GM12891 (cell line): ENCODE data around the gene IL22RA2.

Experiments
- DNase-seq: peaks from one replicate; pipeline ENCODE4 v3.0.0; 2011; ENCODE audit warnings: low spot score; ENCODE audit not compliant: insufficient read length
- FAIRE-seq: peaks from 2 replicates; lab custom pipeline; 2011; peaks lifted over from hg19 to GRCh38; lab: Jason Lieb, UNC
- PAX5 ChIP-seq: IDR thresholded peaks from 2 replicates; pipeline ENCODE4 v1.6.1; 2011; ENCODE audit warnings: low read length, moderate library complexity, mild to moderate bottlenecking; ENCODE audit not compliant: insufficient read depth, severe bottlenecking
- POLR2A ChIP-seq: IDR thresholded peaks from 2 replicates; pipeline ENCODE4 v1.6.1; 2011; ENCODE audit warnings: low read depth, low read length, control low read depth
- POLR2AphosphoS5 ChIP-seq: IDR thresholded peaks from 2 replicates; pipeline ENCODE4 v1.6.1; 2011; ENCODE audit warnings: low read depth, low read length, control low read depth
- POU2F2 ChIP-seq: IDR thresholded peaks from 2 replicates; pipeline ENCODE4 v1.6.1; 2011; ENCODE audit warnings: low read depth, mild to moderate bottlenecking, control low read depth, low read length, moderate library complexity
- SPI1 ChIP-seq: IDR thresholded peaks from 2 replicates; pipeline ENCODE4 v1.6.1; 2011; ENCODE audit warnings: low read depth, low read length, control low read depth
- TAF1 ChIP-seq: IDR thresholded peaks from 2 replicates; pipeline ENCODE4 v1.6.1; 2011; ENCODE audit warnings: low read depth, low read length, control low read depth

IL22RA2 gene

DNA sequence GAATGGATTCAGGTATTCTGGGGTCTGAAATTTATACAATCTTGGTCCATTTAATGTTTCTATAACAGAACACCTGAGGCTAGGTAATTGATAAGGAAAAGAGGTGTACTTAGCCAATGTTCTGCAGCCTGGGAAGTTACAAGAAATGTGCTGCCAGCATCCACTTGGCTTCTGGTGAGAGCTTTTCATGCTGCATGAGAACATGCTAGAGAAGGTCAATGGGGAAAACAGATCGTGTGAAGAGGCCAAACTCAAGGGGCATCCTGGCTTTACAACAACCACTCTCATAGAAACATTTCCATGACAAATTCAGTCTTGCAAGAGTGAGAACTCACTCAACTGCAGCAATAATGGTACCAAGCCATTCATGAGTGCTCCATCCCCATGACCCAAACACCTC, 16.8 kb downstream of the IL22RA2 start:
- TF ChIP-seq PAX5: no peak
- no peak for TF ChIP-seq POLR2AphosphoS5
- TF ChIP-seq POU2F2: no peak
- no peak for TF ChIP-seq POLR2A
- DNase-seq (no peak), FAIRE-seq (peak; percentile 85)

DNA sequence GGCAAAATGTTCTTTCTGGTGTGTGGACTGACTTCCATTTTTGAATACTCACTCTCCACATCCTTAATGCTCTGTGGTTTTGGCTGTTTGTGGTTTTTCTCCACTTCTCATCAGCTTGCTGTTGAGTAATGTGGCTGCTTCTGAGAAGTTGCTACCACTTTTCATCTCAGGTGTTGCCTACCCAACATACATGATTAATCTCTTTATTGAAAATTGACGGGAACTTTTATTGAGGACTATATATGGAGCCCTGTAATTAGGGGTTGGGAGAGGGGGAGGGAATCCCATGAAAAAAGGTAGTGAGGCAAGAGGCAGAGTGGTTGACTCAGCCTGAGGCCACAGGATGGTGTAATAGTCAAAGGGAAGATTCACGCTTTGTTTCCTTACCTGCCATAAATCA, 17.6 kb downstream of the IL22RA2 start:
- DNase-seq: no peak
- TF ChIP-seq SPI1 (peak; percentile 36; the same call in 1 of the 2 replicates), POLR2AphosphoS5 (no peak)
- peak; percentile 86 for FAIRE-seq

DNA sequence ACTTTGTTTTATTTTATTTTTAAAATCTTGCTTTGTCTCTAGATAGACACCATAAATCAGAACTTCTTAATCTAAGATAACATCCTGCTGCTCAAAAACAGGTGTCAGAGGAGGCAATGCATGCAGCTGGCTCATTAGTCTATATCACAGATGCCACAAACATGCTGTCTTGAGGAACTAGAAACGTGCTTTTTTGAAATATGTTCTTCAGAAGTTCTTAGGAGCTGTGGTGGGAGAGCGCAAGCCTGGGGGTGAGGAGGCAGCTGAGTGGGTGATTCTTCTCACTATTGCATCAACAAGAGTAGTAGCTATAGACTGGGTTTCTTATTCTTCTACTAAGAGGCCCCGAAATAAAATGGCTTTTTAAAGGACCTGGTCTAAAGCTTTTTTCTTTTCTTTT, 23.4 kb downstream of the IL22RA2 start:
- FAIRE-seq (peak; percentile 63), DNase-seq (no peak)
- no peak for TF ChIP-seq POLR2AphosphoS5
- no peak for TF ChIP-seq PAX5
- TF ChIP-seq TAF1: no peak
- no peak for TF ChIP-seq POLR2A
- TF ChIP-seq POU2F2: no peak
- TF ChIP-seq SPI1: no peak

DNA sequence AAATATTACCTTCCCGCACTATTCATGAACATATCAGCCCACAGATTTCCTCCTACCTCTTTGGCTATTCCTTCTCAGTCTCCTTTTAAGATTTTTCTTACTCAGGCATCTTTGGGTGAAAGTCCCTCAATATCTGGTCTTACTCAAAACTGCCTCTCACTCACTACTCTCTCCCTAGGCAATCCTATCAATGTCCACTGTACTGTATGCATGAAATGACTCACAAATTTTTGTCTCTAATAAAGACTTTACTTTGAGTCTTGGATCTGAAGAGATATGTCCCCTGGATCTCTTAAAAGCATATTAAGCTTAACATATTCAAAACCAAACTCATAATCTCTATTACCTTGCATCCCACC, 24.4 kb downstream of the IL22RA2 start:
- peak; percentile 68 for FAIRE-seq
- no peak for DNase-seq
- TF ChIP-seq TAF1 (no peak), SPI1 (no peak), PAX5 (no peak), POLR2A (no peak), POLR2AphosphoS5 (no peak), POU2F2 (no peak)

DNA sequence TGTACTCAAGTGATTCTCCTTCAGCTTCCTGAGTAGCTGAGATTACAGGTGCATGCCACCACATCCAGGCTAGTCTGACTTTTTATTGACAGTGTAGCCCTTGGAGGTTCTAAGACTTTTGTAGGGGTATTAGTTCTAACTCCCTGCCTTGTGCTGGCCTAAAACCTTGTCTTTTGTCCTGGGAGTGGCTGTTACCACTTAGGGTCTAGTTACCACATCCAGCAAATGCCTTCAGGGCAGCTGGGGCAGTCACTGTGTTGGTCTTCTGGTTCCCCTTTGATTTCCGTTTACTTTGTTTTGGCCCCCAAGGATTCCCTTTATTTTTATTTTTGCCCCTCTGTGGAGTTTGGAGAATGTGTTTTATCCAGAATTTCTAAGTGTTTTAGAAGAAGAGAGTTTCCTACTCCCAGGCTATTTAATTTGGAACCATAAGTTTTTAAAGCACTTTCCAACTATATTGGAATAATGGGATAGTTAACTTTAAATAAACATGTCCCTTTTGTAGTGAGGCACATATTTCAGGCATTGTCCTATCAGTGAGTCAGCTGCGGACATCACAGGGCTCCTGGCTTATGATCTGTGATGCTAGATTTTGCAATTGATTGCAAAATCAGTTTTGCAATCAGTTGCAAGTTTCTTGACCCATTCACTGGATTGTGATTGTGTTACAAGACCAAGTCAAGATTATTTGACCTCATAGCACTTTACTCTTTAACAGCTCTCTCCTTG, 25.0 kb downstream of the IL22RA2 start:
- TF ChIP-seq POLR2A (no peak), POU2F2 (no peak), PAX5 (no peak), POLR2AphosphoS5 (no peak), SPI1 (no peak)
- DNase-seq (no peak), FAIRE-seq (no peak)

DNA sequence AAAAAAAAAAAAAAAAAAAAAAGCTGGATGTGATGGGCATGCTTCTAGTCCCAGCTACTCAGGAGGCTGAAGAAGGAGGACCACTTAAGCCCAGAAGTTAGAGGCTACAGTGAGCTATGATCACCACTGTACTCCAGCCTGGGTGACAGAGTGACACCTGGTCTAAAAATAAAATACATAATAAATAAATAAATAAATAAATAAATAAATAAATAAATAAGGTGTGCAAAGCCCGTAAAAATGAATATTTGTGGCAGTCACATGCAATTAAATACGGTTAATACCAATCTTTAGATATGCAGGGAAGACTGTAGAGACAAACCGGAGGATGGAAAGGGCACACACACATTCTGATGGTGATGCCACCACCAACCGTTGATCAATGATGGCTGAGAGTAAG, 26.2 kb downstream of the IL22RA2 start:
- no peak for DNase-seq
- TF ChIP-seq POLR2A (no peak), TAF1 (no peak), PAX5 (no peak)
- FAIRE-seq: no peak

- TF ChIP-seq POU2F2 (no peak), POLR2A (no peak), PAX5 (no peak), TAF1 (no peak), POLR2AphosphoS5 (no peak), SPI1 (no peak)
- DNase-seq: no peak
- FAIRE-seq: peak; percentile 38
Observed at GRCh38 chr6:137146206-137146605, 27.2 kb downstream of the IL22RA2 start.

GRCh38 chr6:137145421-137145820, 28.0 kb downstream of the IL22RA2 start:
- no peak for TF ChIP-seq POLR2AphosphoS5
- no peak for TF ChIP-seq TAF1
- TF ChIP-seq POU2F2: no peak
- TF ChIP-seq POLR2A: no peak
- no peak for TF ChIP-seq SPI1
- TF ChIP-seq PAX5: no peak
- FAIRE-seq: peak; percentile 28
- no peak for DNase-seq

GRCh38 chr6:137136065-137136464, 37.4 kb downstream of the IL22RA2 start:
- no peak for TF ChIP-seq POLR2AphosphoS5
- TF ChIP-seq PAX5: no peak
- no peak for TF ChIP-seq POU2F2
- TF ChIP-seq POLR2A: no peak
- no peak for TF ChIP-seq TAF1
- TF ChIP-seq SPI1: no peak
- FAIRE-seq (no peak), DNase-seq (no peak)

- FAIRE-seq: no peak
- TF ChIP-seq PAX5 (no peak), POU2F2 (no peak), POLR2A (no peak), POLR2AphosphoS5 (no peak), TAF1 (no peak), SPI1 (no peak)
Observed at GRCh38 chr6:137134483-137134882, 39.0 kb downstream of the IL22RA2 start.

More at GRCh38 chr6:137134483-137134882, 39.0 kb downstream of the IL22RA2 start:
- DNase-seq: no peak
